D341Med (cell line): ENCODE results near the gene SLC25A3.
"Not testable (repeated sequence)": the region's sequence is repeated elsewhere in the genome, so short reads cannot be mapped to it uniquely, and the experiment has no call there.

Experiments
- DNase-seq: peaks from one replicate; pipeline ENCODE4 v3.0.0; 2012; ENCODE audit warnings: low spot score

Gene SLC25A3

DNA sequence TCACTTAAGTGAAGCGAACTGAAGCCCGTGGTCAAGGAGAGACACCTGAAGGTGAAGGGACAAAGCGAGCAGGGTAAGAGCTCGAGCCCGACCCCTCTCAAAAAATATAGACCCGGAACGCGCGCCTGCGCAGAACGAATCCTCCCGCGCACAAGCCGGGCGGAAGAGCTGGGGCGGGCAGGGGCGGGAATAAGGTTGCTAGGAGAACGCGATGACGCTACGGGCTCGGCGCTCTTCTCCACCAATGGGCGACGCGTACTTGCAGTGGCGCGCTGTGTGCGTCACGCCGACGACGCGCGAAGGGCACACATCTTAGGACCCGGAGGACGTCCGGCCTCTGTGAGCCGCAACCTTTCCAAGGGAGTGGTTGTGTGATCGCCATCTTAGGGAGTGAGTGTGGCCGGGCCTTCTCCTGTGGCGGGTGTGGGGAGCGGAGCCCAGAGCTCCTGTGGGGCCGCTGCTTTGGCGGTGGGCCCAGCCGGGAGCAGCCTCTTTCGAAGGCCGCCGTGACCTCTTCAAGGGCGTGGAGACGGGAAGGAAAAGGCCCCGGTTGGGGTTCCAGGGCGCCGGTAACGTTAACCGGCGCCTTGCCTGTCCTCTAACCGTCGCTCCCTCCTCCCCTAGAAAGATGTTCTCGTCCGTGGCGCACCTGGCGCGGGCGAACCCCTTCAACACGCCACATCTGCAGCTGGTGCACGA, at the start of gene SLC25A3:
TSS of gene SLC25A3 (plus strand) at position 336 of the 699 bp plus-strand sequence. CDS start at position 629, 293 bp downstream.
- DNase-seq = peak; percentile 99

DNA sequence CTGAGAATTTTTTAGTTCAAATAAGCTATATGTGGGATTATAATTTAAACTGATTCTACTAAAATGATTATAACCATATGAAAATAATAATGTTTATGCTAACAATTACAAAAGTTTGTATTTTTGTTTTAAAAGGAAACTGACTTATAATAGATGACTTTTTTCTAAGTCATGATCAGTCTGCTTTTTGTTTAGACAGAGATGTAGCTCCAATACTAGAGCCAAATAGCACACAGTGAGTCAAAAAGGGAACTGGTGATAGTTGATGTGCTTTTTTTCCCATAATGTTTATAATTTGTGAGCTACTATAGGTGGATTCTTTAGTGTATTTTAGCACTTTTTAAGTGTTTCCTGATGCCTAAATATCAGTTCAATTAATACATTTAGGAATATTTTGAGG, 49.8 kb upstream of the SLC25A3 start:
- no peak for DNase-seq

DNA sequence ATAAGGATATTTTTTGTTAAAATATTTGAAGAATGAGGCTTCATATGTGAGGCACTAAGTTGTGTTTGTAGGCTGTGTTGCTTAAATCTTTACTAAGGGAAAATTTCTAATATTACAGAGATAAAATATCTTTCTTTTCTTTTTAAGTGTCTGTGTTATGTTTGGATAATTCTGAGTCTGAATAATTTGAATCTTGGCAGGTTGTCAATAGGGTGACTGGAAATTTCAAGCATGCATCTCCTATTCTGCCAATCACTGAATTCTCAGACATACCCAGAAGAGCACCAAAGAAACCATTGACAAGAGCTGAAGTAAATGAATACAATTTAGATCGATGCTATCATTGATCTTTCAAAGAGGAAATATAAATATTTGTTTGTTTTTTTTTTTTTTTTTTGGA, 48.7 kb upstream of the SLC25A3 start:
- no peak for DNase-seq

DNA sequence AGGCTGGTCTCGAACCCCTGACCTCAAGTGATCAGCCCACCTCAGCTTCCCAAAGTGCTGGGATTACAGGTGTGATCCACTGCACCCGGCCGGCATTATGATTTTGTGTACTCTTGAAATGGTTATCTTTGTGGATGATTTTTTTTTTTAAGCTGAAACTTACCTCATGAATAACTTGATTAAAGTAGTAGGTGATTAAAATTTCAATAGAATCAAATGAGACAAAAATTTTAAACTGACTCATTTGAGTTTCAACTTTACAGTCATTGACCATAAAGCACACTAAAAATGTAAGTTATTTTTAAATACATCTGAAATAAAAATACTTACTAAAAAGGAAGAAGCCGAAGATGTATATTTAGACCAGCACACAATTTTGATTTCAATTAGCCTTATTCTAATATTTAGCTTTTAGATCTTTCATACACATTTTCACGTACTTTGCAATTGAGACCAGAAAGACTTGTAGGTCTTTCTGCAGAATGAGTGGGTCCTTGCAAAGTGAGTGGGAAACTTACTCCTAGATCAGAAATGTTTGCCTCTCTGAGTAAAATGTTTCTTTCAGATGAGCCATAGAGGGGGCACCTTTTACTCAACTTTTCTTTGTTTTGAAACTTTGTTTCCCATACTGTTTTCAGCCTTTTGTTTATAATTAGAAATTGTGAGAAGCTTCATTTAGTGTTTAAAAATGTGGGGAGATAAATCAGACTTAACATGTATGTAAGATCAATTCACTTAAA, 43.9 kb upstream of the SLC25A3 start:
- DNase-seq = no peak

DNA sequence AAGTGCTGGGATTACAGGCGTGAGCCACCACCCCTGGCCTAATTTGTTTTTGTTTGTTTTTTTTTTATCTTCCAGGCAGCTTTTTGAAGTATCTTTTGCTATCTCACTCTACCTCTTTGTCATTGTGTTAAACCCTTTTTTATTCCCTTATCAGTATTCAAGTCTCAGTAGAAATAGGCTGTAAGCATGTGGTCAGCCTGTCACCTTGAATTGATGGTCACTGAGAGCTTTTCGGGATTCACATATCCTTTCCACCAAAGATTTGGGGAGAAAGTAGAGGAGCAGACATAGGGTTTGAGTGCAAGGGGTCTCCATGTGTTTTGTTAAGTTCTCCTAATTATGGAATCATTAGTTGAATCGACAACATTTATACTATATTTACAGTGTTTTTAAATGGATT, 41.7 kb upstream of the SLC25A3 start:
- DNase-seq = no peak

DNA sequence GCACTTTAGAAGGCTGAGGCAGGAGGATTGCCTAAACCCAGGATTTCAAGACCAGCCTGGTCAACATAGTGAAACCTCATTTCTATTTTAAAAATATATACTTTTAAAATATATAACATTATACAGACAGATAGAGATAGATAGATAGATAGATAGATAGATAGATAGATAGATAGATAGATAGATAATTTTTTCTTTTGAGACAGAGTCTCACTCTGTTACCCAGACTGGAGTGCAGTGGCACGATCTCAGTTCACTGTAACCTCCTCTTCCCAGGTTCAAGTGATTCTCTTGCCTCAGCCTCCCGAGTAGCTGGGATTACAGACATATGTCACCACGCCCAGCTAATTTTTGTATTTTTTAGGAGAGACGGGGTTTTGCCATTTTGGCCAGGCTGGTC, 35.4 kb upstream of the SLC25A3 start:
- not testable (repeated sequence) for DNase-seq

DNA sequence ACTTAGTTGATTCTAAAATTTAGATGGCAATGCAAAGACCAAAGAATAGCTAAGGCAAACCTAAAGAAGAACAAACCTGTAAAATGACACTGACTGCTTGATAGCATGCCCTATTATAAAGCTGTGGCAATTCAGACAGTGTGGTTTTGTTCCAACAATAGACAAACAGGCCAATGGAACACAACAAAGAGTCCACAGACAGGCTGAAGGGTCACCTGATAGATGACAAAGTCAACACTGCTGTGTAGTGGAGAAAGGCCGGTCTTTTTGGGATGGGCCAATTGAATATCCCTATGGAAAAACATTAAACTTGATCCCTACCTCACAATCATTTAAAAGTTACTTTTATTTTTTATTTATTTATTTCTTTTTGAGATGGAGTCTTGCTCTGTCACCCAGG, 33.8 kb upstream of the SLC25A3 start:
- DNase-seq = no peak

DNA sequence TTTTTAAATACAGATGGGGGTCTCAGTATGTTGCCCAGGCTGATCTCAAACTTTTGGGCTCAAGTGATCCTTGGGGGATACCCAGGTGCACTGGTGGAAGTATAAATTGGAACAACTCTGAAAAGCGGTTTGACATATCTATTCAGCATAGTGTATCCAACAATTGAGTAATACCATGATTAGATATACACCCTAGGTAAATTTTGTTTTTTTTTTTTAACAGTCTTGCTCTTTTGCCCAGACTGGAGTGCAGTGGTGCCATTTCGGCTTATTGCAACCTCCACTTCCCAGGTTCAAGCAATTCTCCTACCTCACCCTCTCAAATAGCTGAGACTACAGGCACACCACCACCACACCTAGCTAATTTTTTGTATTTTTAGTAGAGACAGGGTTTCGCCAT, 31.6 kb upstream of the SLC25A3 start:
- no peak for DNase-seq

DNA sequence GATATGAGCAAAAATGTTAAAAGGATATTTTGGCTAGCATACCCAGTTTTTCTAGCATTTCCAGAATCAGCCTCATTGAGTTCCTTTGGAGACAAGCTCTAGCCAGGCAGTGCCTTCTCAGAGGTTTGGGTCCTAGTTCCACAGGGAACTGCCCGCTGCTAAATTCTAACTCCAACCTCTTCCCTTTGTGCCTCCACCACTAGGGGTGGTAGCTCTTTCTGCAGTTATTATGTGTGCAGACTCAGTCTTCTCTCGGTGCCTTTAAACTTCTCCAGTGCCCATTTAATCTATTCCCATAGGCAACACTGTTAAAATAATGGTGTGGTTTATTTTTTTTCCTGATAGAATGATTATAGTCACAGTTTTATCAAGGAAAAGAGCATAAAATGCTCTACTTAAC, 21.5 kb upstream of the SLC25A3 start:
- peak; percentile 42 for DNase-seq

DNA sequence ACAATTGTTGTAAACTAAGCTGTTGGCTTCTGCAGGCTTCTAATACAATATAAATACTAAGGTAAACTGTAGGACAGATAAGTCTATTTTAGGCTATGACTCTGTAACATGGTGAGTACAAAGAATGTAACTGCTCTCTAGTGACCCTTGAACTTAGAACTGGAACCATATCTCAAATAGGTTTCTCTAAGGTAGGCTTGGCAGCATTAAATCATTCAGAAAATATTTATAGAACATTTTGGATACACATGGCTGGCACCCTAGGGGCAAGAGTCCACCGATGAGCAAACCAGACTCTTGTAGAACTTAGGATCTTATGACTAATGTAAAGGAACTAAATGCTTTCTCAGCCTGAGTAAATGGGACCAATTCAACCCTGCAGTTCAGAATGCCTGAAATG, 19.4 kb upstream of the SLC25A3 start:
- DNase-seq = no peak

DNA sequence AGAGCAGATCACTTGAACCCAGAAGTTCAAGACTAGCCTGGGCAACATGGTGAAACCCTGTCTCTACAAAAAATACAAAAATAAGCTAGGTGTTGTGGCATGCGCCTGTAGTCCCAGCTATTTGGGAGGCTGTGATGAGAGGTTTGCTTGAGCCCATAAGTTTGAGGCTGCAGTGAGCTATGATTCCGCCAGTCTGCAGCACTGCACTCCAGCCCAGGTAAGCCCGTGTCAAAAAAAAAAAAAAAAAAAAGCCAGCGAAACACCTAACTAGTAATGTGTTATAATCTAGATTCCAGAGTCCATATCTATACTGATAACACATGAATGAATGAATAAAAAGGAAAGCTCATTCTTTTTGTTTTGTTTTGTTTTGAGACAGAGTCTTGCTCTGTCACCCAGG, 18.5 kb upstream of the SLC25A3 start:
- no peak for DNase-seq

DNA sequence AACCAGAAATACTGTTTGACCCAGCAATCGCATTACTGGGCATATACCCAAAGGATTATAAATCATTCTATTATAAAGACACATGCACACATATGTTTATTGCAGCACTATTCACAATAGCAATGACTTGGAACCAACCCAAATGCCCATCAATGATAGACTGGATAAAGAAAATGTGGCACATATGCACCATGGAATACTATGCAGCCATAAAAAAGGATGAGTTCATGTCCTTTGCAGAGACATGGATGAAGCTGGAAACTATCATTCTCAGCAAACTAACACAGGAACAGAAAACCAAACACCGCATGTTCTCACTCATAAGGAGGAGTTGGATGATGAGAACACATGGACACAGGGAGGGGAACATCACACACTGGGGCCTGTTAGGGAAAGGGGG, 16.7 kb upstream of the SLC25A3 start:
- DNase-seq = not testable (repeated sequence)

DNA sequence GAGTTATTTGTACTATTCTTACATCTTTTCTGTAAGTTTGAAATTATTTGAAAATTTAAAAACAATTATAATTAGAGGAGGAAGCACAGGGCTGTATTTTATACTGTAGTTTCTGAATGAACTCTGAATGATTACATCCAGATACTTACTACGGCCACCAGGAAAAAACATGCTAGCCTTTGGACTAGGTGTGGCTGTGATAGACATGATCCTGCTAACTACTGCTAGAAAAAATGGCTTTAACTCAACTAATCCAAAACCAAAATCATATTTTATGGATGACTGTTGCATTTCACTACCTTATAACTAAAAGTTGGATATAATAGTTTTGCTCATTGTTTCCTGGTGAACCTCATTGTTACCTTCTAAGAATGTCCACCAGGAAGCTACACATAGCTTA, 15.1 kb upstream of the SLC25A3 start:
- no peak for DNase-seq

DNA sequence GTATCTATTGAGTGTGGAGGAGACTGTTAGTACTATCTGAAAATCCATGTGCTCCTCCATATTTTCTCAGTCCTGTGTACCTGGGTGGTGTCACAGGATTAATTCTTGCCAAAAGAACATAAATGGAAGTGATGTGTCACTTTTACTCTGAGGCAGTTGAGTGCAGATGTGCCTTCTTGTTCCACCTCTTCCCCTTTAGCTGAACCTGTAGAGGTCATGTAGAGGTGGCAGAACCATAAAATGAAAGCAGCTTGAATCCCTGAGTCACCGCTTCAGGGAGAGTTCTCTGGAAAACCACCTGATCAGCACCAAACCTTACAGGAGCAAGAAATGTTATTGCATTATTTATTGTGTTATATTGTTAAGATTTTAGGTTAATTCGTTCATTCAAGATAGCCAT, 14.7 kb upstream of the SLC25A3 start:
- no peak for DNase-seq

DNA sequence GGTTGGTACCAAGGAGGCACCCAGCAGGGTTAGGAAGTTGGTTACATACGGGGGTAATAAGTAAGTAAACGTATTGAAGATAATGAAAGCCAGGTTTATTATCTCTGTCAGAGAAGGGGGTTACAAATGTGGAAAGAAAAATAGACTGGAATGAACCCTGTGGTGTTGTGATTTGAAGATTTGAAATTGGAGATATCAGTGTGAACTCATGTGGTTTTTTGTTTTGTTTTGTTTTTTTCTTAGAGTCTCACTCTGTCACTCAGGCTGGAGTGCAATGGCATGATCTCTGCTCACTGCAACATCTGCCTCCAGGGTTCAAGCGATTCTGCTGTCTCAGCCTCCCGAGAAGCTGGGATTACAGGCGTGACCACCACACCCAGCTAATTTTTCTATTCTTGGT, 14.1 kb upstream of the SLC25A3 start:
- DNase-seq = no peak

DNA sequence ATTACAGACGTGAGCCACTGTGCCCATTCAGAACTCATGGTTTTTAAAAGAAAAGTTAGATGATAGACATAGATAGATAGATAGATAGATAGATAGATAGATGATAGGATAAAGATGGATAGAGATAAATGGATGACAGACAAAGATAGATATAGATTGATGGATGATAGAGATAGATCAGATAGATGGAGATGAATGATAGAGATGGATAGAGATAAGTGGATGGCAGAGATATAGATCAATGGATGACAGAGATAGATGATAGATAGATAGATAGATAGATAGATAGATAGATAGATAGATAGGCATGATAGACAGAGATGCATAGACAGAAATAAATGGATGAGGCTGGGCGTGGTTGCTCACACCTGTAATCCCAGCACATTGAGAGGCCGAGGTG, 13.7 kb upstream of the SLC25A3 start:
- DNase-seq = no peak

DNA sequence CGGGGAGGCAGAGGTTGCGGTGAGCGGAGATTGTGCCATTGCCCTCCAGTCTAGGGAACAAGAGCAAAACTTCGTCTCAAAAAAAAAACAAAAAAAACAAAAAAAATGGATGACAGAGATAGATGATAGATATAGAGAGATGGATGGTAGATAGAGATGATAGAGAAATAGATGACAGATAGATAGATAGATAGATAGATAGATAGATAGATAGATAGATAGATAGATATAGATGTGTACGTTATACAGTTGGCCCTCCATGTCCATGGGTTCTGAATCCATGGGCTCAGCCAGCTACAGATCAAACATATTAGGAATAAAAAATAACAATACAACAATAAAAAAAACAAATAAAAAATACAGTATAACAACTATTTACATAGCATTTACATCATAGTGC, 12.8 kb upstream of the SLC25A3 start:
- no peak for DNase-seq

DNA sequence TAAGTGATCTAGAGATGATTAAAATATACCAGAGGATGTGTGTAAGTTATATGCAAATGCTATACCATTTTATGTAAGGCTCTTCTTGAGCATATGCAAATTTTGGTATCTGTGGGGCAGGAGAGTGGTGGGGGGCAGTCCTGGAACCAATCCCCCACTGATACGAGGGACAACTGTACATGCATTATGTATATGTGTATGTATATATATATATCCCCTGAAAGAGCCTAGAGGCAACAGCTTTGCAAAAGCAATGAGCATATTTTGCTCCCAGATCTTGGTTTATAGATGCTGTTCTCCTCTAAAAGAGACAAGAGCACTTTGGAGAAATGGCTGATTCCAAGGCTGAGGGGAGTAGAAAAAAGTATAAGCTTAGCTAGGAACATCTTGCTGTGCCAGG, 12.4 kb upstream of the SLC25A3 start:
- no peak for DNase-seq

DNA sequence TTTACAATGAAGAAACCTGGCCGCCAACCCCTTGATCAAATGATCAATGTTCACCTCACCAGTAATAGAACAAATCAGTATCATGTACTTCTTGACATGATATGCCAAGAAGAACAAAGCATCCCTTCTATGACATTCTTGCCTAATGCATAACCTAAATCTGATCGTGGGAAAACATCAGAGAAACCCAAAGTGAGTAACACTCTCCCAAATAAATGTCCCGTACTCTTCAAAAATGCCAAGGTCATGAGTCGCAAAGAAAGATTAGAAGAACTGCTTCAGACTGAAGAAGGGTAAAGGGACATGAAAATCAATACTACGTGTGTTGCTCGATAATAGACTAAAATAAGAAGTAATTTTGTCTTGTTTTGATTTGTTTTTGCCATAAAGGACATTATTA, 11.4 kb upstream of the SLC25A3 start:
- no peak for DNase-seq

DNA sequence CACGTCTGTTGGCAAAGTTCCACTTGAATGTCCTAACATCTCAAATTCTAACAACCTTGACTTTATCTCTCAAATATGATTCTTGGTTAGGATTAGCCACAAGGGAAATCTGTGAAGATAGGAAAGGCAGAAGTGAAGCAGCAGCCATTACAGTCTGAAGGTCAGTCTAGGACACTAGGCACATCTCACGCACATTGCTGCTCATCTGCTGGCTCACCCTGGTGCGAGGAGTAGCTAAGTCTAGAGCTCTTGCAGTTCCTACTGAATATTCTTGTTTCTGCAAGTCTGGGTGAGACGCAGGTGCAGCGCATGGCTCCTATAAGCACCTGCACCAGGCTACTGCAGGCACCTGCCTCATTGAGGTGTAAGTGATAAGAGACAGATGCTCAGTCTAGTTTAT, 6.4 kb upstream of the SLC25A3 start:
- DNase-seq = no peak

DNA sequence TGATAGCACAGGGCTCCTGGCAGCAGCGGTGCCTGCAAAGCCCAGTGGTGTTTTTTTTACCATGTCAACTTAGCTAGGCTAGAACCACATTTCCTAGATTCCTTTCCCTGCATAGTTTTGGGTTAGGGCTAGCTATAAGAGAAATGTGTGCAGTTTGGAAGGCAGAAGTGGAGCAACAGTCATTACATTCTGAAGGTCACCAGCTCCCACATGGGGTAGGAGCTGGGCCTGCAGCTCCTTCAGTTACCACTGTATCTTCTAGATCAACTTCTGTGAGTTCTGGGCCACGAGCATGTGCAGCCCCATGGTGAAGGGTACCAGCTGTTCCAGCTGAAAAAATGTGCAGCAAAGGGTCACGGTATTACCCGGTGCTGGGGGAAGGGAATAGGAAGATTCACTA, 2.3 kb upstream of the SLC25A3 start:
- DNase-seq = no peak

DNA sequence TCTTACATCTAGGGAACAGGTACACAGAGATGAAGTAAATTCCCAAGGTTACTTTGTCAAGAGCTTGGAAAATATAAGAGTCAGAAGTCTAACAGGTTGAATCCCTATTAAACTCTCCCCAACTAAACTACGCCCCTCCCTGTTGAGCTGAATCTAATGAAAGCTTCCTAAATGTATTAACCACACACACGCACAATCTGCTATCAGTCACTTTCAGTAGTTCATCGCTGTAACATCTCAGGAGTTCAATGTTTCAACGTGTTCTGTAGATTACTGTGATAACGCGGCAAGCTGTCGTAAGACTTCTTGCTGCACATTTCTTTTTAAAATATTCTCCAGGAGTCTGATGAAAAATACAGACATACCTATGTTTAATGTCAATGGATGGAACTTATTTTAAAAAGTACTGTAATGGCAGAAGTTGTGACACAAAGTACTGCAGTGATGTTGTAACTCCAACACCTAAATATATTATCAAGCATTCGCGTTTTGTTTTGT, 612 bp upstream of the SLC25A3 start:
- DNase-seq = no peak

DNA sequence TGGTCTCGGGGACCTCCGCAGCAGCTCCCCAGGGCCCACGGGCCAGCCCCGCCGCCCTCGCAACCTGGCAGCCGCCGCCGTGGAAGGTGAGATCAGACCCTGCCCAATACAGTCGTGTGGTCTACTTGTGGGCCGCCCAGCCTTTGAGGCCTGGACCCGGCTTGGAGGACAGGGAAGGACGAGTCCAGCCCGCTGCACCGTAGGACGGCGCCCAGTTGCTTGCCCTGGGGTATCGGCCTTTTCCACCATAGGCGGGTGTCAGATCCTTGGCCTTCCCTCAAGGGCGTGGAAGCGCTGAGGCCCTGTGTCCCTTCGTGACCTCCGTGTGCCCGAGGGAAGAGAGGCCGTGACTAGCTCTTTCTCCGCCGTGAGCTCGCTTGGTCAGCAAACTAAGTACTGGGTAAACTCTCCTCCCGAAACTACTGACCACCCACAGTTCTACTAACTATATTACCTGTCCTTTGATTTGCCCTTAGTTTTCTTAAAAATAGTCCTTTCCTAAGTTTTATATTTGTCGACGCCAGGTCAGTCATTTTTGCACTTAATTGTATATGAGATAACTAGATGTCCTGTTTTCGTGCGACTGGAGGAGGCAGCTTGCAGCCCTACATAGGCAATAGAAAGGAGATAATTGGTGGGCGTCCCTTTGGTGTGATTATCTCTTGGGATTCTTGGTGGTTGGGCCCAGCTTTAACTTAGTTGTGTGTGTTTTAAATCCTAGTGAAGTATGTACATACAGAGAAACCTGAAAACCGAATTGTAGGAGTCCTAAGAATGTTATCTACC, 757 bp downstream of the SLC25A3 start:
- DNase-seq = peak; percentile 47
